HK-2 (cell line): Measurements from ENCODE around the gene HMG20A.

Source experiments
- DNase-seq: peaks from one replicate; pipeline ENCODE4 v3.0.0-alpha.2; 2018; ENCODE audit not compliant: unreplicated experiment

The HMG20A gene

DNA sequence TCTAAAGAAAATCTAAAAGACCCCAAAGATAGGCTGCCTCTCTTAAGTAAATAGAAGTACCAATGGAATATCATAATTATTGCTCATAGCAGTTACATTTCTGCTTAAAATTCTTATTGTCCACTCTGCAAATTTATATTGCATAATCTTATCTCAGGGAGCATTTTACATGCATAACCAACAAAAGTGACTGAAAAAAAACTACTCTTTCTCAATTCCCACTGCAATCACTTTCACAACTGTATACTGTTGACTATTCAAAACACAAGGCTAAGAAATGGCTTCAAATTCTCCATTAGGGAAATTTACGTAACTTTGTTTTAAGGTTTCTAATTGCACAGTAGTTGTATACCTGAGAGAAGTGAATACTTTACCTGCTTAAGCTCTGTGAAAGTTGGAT is 56.3 kb downstream of the HMG20A start:
- DNase-seq = no peak

- no peak for DNase-seq
These were observed 57.4 kb downstream of the HMG20A start for GRCh38 chr15:77478051-77478450.

DNA sequence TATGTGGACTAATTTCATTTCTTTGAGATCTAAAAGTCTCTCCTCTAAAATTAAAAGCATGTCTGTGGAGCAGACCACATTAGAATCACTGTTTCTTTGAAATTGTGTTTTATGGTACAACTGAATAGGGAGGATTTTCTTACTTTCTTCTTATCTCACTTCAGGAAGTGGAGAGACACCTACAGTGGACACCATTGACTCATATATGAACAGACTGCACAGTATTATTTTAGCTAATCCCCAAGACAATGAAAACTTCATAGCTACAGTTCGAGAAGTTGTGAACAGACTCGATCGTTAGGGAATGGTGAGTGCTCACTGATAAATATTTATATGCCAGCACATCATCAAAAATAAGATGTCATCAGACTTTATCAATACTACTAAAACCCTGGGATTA is 58.3 kb downstream of the HMG20A start:
- DNase-seq = no peak

DNA sequence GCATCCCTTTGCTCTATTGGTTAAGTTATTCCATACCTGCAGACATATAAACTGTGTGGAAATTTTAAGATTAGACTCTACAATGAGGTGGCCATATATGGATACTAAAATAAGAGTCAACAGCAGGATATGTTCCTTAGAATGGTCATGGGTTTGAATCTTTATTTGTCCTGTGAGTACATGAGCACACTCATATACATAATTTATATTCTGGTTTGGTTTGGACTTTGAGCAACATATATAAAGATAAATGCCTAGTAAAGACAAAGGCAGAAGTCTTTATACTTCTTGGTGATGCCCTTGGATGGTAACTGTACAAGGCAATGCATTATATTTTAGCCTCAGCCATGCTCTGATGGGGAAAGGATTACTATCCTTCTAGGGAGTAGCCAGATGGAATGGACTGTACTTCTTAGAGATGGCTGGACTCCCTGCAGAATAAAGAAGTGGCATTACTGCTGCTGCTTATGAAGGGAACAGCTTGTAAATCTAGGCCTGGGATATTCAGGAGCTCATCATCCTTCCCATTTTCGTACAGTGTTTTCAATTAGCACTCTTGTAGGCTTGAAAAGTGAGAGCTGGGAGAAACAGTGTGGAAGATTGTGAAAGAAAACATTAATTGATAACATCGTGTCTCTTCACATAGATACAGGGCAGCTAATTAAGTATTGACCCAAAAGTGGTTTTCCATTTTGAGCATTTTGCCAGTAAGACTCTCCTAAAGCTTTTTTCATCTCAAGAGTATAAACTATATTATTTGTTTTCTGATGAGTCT is 60.4 kb downstream of the HMG20A start:
- no peak for DNase-seq

GRCh38 chr15:77481670-77482069 is 61.0 kb downstream of the HMG20A start:
- no peak for DNase-seq

- DNase-seq = no peak
These were observed 61.9 kb downstream of the HMG20A start for GRCh38 chr15:77482570-77482969.

- no peak for DNase-seq
These were observed 62.9 kb downstream of the HMG20A start for GRCh38 chr15:77483425-77484140.

DNA sequence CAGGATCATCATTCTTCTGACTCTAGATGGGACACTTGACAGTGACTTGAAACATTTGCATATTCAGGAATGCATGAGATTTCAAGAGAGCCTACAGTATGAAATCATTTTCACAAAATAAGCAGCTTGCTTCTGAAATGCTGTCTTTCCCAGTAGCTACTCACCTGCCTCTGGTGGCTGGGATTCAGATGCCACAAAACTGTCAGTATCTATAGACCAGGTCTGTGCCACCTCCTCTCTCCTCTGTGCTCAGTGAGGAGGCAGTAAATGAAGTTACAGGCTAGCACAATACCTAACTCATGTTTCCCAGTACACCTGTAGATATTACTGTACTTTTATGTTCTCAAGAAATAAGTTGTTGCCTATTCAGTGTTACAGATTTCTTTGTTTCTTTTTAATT is 64.3 kb downstream of the HMG20A start:
- no peak for DNase-seq

DNA sequence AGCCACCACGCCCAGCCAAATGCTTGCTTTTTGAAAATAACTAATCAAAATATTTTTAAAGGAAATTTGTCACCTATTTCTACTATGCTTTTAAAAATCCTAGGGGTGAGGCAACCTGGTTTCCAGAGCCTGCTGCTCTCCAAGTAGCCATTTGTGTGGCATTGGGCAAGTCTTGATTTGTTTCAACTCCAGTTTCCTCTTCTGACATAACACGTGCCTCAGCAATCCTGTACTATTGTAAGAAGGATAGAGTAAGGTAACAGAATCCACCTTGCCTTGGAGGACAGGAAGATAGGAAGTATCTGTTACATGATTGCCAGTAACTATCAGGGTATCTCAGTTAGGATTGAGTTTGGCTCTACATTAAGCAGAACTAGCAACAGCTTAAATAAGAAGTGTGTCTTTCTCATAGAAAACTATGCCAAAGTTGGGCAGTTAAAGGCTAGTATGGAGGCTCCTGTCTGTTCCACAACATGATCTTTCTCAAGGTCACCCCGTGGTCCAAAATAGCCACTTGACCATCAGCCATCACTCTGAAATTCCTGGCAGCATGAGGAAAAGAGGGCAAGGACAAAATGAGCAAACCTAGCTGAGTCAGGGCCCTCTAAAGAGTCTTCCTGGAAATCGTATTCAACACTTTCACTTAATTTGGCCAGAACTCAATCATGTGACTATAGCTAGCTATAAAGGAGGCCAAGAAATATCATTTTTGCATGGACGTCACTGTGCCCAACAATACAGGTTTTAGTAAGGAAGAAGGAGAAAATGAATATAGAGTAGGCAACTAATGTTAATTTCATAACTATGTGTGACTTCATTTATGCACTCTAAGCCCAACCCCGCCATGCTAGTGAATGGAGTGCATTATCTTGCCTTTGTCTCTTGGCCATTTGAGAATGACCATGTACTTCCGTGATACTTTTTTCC is 66.1 kb downstream of the HMG20A start:
- DNase-seq = no peak

GRCh38 chr15:77487469-77487842 is 66.8 kb downstream of the HMG20A start:
- DNase-seq = no peak

DNA sequence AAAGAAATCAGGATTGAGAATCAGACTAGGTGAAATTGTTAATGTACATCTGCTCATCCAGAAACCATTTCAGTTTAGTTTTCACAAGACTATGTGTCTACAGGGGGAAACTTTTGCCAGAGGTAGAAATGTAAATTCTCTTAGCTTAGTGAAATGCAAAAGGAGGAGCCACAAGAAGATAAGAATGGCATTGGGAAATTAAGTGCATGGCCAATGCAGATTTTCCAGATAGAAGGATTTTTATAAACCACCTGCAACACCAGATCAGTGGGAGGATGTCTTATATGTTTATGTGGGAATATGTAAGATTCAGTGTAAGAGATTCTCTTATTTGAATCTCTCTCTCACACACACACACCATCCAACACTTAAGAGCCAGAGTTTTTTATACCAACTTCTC is 67.2 kb downstream of the HMG20A start:
- DNase-seq = no peak

DNA sequence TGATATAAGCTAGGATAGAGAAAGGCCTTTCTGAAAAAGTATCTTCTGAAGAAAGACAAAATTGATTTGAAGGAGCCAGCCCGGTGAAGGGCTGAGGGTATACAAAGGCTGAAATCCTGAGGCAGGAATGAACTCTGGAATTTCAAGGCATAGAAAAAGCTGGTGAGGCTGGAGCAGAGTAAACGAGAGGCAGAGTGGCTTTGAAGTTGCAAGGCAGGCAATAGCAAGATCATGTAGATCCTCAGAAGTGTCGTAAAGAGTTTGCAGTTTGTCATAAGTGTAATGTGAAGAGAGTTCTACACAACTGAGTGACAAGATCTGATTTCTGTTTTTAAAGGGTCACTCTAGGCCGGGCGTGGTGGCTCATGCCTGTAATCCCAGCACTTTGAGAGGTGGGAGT is 69.0 kb downstream of the HMG20A start:
- no peak for DNase-seq

DNA sequence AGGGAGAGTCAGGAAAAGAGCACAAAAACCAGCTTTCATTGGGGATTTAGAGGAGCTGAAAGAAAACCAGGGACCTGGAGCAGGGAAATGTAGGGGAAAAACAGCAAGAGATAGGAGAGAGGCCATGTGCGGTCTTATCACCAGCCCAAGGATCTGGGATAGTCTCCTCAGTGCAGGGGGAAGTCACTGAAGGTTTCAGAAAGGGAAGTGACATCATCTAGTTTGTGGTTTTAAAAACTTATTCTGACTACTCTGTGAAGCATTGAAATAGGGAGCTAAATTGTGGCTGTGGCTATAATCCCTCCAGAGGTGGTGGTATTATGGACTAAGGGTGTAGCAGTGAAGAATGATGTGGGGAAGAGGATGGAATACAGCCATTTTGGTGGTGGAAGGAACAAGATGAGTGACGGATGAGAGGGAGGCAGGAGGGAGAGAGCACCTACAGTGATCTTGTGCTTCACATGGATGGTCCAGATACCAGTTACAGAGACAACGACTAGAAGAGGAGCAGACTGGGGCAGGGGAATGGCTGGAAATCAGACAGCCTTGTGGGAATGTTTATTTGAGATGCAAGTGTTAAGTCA is 72.7 kb downstream of the HMG20A start:
- DNase-seq = no peak

- no peak for DNase-seq
These were observed 73.6 kb downstream of the HMG20A start for GRCh38 chr15:77494073-77494867.

- no peak for DNase-seq
These were observed 74.3 kb downstream of the HMG20A start for GRCh38 chr15:77494964-77495363.

DNA sequence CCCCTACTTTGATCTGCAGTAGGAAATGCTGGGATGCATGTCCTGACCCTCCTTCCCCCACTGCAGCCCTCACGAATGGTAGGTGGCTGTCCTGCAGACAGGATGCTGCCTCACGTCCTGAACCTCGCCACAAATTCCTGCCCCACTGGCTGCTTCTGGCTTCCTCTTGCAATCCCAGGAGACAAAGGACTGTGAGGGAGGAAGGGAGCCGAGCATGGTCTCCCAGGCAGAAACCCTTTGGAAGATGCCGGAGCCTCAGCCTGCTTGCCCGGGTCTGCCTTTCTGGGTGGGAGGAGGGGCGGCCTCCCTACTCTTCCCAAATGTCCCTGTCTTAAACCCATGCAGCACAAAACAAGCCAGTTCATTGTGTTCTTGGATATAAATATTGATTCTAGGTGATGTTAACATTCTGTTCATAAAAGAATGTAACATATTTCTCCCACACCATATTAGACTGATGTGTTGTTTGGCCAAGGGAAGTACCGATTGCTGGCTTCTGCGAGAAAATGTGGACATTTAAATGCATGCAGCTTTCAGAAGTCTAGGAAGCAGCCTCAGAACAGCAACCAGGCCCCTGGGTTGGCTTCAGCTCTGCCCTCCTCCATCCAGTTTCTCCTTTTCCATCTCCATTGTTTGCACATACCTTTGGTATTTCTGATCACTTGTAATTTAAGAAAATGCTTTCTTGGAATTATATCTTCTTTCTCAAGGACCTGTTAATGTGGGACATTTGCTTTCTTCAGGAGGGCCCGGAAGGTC is 75.3 kb downstream of the HMG20A start:
- DNase-seq = no peak

GRCh38 chr15:77496715-77497109 is 76.0 kb downstream of the HMG20A start:
- DNase-seq = peak; percentile 61

DNA sequence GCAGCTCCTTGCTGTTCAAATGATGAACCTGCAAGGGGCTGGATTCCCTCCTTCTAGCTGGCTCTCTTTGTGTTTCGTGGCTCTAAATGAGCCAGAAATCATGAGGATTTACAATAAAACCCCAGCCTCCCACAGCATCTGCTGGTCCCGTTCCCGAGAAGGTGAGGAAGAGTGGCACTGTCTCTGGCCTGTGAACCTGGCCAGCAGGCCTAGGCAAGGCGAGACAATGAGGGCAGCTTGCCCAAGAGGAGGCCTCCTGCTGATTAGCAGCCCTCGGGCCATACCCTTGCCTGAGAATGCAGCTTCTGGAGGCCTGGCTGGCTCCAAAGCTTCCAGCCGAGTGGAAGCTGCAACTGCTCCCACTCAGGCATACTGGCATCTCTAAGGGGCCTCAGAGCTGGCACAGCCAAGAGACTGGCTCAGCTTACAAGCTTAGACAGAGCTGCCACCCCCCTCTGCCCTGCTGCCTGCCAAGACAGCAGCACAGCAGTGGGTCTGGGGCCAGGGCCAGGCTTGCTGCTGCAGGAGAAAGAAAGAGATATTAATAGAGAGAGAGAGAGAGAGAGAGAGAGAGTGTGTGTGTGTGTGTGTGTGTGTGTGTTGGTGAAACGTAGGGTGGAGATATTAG is 76.5 kb downstream of the HMG20A start:
- no peak for DNase-seq

DNA sequence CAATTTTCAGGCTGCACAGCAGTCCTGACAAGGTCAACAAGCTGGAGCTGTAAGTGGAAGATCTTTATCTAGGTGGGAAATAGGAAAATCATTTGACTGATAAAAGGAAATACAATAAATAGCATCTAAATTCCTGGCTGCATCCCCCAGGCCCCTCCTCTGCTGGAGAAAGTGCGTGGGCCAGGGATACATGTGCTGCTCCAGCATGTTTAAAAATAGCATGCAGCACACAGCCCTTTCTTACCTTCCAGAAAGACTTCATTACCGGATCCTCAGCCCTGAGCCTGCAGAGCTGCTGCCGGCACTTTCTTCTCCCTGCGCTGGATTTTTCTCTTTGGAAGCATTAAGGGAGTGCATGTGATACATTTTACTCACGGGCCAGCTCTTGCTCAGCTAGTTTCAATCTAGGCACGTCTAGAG is 77.3 kb downstream of the HMG20A start:
- DNase-seq = no peak
